ENCODE measurements around the gene WWOX.

Gene WWOX

GRCh38 chr16:78619811-78620210, 520.4 kb downstream of the WWOX start:
- no peak for DNase-seq (ENCODE audit: low spot score)

- DNase-seq (ENCODE audit: low spot score) = no peak
These were observed 520.8 kb downstream of the WWOX start for GRCh38 chr16:78620291-78620690.

DNA sequence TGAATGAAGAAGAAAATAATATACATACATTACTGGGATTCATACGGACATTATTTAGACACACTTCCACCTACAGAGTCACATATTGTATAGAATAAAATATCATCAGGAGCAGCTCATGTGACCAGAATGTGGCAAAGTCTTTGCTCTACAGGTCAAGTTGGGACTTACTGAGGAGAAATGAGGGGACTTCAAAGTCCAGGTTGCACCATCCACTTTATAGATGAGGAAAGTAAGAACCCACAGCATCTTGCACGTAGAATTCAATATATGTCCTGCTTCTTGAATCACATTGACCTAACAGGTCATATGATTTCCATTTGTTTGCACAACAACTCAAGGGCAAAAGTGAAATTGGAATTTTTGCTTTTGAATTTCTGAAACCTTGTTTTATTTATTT, 524.3 kb downstream of the WWOX start:
- no peak for DNase-seq (ENCODE audit: low spot score)

GRCh38 chr16:78624366-78624765, 524.9 kb downstream of the WWOX start:
- no peak for DNase-seq (ENCODE audit: low spot score)

DNA sequence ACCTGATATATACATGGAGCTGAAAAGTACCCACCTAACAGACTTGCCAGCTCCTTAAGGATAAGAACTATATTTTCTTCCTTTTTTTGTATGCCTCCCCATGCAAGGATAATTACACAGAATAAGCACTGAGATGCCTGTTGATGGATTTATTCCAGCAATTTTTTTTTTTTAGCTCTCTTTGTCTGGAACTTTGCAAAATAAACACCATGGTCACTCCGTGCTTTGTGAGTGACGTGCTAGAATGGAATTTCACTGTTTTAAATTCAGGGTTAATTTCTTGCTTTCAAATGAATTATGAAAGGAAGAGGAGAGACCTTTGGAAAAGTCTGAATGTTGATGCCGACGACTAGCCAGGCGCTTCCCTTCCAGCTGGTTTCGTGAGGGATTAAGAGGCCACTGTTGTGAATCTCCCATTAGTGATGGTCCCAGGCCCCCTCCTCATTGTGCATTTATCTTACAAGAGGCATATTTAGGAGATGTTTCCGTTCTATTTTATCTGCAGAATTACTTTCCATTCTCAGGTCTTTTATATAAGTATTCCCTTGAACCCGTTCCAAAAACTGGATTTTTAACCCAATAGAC, 529.1 kb downstream of the WWOX start:
- DNase-seq (ENCODE audit: low spot score) = no peak

GRCh38 chr16:78629173-78629572, 529.7 kb downstream of the WWOX start:
- DNase-seq (ENCODE audit: low spot score) = no peak

DNA sequence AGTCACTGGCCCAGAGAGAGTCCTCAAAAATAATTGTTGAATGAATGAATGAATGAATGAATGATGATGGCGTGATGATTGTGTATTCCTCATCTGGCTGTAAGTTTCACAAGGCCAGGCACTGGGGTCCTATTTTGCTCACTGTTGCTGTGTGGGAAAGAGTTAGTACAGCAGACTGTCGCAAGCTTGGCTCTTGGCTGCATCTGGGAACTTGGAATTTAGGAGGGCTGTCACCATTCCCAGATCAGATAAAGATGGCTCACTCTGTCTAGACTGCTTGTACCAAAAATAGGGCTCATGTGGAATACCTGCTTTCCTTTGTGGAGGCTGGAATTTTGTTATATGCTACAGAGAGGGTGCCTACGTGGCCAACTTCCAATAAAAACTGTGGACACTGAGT, 530.6 kb downstream of the WWOX start:
- no peak for DNase-seq (ENCODE audit: low spot score)

GRCh38 chr16:78633551-78633950, 534.1 kb downstream of the WWOX start:
- no peak for DNase-seq (ENCODE audit: low spot score)

- DNase-seq (ENCODE audit: low spot score) = no peak
These were observed 536.4 kb downstream of the WWOX start for GRCh38 chr16:78635807-78636206.

GRCh38 chr16:78638371-78638770, 538.9 kb downstream of the WWOX start:
- no peak for DNase-seq (ENCODE audit: low spot score)

GRCh38 chr16:78639775-78640174, 540.3 kb downstream of the WWOX start:
- no peak for DNase-seq (ENCODE audit: low spot score)

DNA sequence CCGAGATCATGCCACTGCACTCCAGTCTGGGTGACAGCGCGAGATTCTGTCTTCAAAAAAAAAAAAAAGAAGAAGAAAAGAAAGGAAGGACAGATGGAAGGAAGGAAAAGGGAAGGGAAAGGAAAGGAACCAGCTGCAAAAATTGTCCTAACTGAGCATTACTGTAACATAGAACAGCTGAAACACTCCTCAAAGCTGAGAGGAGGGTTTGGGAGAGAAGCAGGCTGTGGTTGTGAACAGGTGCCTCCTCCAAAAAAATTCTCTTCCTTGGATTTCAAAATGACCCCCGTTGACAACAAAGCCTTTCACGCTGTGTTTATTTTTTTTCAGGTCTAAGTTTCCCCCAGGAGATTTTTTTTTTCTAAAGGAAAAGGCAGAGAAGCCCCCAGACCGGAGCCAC, 541.4 kb downstream of the WWOX start:
- DNase-seq (ENCODE audit: low spot score) = no peak

DNA sequence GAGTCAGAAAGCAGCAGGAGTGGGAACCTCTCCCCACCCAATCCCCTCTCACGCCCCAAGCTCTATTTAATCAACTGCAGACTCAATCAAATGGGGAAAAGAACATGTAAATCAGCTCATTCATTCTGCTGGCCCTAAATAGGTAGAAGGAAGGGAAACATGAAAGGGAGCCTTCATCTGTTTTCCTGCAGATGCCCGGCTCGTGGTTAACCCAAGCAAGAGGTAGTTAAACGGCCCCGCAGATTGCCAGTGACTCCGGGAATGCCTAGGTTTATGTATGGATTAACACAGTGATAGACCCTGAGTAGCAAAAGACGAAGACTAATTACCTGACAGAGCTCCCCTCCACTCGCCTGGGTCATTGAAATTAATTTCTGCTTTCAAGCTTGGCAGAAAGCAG, 542.0 kb downstream of the WWOX start:
- no peak for DNase-seq (ENCODE audit: low spot score)

DNA sequence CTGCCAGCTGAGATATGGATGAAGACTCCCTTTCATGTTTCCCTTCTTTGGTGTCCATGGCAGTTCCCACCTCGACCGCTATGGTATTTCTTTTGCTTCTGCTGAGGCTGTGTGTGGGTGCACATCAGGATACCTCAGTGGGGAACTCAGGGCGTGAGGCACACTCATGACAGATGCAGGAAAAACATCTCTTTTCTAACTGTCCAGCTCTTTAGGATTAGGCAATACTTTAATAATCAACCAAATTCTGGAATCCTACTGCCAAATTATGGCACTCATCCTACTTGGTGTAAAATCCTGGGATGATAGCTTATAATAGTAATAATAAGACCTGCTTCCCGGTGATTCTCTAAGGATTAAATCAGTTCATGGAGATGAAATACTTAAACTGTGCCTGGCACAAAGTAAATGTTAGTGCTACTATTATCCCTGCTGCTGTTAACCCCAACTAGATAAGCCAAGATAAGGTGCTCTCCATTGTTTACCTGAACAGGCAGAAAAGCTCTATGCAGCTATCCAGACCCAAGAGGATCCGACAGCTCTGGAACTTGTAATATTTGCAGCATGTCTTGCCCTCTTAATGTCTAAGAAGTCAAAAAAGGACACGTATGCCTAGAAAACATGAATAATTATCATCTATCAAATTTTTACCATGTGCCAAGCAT, 543.3 kb downstream of the WWOX start:
- DNase-seq (ENCODE audit: low spot score) = no peak

DNA sequence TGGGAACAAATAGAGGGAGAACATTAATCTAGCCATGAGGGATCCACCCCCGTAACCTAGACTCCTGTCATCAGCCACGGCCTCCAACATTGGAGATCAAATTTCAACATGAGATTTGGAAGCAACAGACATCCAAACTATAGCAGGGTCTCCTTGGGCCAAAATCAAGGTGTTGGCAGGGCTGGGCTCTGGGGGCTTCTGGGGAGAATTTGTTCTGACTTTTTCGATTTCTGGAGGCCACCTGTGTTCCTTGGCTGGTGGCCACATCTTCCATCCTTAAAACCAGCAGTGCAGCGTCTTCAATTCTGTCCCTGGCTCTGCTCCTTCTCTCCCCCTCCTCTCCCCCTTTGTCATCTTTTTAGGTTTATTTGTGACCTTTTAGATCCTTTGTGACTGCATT, 546.2 kb downstream of the WWOX start:
- no peak for DNase-seq (ENCODE audit: low spot score)

DNA sequence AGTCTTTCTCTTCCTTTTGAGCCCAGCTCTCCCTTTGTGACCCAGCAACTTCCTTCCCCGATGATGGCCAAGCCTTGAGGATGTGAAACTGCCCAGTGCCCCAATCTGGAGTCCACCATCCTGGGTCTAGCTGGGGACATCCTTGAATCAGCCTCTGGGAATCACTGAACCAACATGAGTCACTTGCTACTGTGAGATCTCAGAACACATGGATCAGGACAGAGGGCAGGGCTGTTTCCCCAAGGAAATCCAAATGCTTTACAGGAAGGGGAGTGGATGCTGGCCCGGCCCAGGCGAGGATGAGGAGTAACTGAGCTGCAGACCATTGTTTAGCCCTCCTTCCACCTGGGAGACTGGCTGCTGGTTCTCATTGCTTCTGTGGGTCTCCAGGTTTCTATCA, 547.6 kb downstream of the WWOX start:
- no peak for DNase-seq (ENCODE audit: low spot score)

DNA sequence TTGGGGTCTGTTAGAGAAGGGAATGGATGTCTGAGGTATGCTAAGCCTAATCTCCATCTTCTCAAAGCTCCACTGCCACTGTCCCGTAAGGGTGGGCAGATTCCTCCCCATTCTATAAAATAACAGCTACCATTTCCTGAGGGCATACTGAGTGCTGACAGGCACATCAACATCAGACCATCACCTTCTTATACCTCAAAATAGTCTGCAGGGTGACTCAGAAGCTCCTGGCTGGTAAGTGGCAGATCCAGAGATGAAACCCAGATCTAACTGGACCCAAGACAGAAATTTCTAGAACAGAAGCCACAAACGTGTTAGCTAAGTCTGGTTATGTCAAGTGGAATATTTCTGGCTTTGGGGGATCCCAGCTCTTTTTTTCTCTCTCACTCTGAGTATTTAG, 548.0 kb downstream of the WWOX start:
- DNase-seq (ENCODE audit: low spot score) = no peak

DNA sequence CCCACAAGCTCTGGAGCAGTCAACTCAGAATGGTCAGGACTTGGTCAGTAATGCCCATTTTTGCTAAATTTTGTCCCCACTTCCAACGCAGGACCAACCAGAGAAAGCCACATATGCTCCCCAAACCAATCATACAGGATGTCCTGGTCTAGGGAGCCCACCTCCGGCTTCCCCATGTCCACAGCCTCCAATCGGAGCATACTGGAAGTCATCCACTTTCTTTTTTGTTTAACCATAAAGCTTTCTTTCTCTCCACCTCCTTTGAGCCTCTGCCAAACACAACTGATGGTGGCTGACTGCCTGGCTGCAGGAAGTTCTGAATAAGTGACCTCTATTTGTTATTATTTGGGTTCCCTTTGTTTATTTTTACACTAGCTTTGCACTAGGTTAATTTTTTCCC, 549.1 kb downstream of the WWOX start:
- DNase-seq (ENCODE audit: low spot score) = no peak

DNA sequence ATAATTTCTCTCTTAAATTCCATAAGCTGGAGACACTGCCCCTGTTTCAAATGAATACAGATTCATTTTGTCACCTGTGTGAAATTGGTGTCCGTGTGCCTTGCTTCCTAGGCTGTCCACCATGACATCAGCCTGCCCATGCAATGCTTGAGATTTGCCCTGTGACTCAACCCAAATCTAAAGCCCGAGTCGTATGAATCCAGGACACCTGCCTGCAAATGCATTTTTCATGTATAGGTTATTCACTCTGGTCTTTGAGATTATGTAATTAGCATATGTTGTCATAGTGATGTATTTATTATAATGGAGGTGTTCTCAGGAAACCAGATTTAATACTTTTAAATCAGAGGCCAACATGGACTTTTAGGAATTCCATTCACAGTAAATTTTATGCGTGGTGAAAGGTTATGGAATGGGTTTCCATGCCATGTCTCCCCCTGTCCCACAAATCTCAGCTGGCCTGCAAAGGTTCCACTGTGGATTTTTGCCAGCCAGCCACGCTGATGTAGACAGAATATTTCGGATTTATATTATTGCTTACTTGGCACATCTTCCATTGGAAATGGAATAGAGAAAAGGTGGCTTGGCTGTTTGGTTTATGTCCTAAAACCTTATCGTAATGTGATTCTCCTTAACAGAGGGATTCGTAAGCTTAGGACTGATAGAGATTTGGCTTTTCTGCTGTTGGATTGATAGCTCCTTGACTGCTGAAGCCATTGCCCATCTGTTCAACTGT, 551.1 kb downstream of the WWOX start:
- DNase-seq (ENCODE audit: low spot score) = no peak

GRCh38 chr16:78654929-78655328, 555.5 kb downstream of the WWOX start:
- DNase-seq (ENCODE audit: low spot score) = no peak

DNA sequence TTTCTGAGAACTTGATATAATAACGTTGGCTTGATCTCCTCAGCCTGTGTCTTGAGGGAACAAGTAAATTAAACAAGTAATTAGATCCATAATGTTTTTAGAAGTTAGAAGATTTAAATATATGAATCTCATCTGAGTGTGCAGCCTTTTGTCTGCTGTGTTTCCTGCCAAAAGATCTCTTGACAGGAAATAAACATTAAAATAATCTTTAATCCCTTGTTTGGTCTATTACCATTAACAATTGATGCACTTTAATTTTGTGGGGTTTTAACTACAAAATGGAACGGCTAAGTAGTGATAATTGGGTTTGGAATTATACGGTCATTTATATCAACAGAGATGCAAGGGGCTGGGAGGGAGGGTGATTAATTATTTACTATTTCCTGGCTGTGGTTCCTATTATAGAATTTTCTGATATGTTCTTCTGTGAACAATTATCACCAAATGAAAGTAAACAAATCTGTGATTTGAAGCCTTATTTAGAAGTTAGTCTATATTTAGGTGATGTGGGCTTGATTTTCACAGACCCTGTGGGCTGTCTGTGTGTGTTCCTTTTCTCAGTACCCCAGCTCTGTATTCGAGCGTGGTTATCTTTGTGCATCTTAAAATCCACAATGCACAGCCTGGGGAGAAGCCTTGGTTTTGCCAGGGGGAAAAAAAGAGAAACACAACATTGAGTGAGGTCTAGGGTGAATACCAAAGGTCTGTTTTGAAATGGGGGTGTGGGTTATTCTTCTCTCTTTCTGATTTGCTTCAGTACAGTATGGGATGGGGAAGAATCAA, 556.1 kb downstream of the WWOX start:
- no peak for DNase-seq (ENCODE audit: low spot score)

DNA sequence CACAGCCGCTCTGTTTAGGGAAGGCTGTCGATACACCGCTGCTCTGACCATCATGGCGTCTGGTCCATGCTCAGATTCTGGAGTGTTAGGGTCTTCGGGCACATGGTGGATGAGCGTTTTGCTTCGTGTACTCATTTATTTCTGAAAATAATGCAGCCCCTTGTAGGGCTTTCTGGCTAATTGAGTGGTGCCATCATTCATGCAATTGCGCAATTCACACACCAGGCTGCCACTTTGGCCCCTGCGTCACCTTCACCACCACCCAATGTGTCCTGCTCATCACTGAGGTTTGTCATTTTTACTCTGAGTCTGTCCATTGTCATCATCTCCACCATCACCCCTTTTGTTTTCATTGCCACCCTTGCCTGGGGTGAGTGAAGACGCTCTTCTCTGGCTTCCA, 557.4 kb downstream of the WWOX start:
- DNase-seq (ENCODE audit: low spot score) = no peak

- no peak for DNase-seq (ENCODE audit: low spot score)
These were observed 559.8 kb downstream of the WWOX start for GRCh38 chr16:78659216-78659615.

All from RKO (cell line).